Breast epithelium (tissue), 3 donors: Measurements from ENCODE around the gene SNX27.

Experiments used
- POLR2AphosphoS5 ChIP-seq, 3 donors: sonication (generic); formaldehyde crosslinking; IDR thresholded peaks; one replicate each; pipeline ENCODE4 v1.6.1; 2017; ENCODE audit warnings: antibody characterized with exemption in 3 of 3
- TF ChIP-seq, protein P1 (sequence below), 3 donors: fragments of 450-650 bp; IDR thresholded peaks; one replicate each; pipeline ENCODE4 v1.5.1; 2016 to 2017; ENCODE audit warnings: antibody characterized with exemption in 3 of 3, mild to moderate bottlenecking in 3 of 3, moderate library complexity in 3 of 3

DNA sequence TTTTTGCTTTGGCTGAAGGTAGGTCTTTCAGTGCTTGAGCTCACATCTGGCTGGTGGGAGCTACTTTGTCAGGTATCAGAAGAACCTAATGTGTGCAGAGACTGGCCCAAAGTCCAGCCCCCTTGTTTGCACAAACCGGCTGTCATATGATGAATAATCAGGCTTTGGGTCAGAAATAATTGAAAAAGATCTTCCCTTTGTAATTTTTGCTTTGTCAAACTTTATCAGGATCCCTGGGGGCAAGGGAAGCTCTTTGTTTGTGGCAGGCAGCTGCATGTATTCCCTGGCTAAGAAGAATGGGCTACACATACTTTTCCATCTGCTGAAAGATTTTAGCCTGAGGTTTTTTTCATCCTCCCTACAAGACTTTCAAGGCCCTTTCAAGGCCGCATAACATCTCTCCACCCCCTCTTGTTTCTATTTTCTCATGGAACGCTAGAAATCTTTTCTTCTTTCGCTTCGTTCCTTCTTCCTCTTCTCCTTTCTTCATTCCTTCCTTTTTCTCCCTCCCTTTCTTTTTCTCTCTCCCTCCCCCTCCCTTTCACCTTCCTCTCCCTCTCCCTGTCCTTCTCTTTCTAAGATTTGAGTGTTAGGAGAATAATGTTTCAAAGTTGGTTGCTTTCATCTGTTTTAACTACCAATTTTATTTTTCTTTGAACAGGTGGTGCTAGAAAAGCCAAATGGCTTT, 46.2 kb upstream of the SNX27 start:
- TF ChIP-seq, protein P1, sequence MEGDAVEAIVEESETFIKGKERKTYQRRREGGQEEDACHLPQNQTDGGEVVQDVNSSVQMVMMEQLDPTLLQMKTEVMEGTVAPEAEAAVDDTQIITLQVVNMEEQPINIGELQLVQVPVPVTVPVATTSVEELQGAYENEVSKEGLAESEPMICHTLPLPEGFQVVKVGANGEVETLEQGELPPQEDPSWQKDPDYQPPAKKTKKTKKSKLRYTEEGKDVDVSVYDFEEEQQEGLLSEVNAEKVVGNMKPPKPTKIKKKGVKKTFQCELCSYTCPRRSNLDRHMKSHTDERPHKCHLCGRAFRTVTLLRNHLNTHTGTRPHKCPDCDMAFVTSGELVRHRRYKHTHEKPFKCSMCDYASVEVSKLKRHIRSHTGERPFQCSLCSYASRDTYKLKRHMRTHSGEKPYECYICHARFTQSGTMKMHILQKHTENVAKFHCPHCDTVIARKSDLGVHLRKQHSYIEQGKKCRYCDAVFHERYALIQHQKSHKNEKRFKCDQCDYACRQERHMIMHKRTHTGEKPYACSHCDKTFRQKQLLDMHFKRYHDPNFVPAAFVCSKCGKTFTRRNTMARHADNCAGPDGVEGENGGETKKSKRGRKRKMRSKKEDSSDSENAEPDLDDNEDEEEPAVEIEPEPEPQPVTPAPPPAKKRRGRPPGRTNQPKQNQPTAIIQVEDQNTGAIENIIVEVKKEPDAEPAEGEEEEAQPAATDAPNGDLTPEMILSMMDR (IDR thresholded peaks at IDR 0.05), result no peak
- no peak for TF ChIP-seq POLR2AphosphoS5 (IDR thresholded peaks at IDR 0.05)
